ENCODE results near the gene CSNK1G2.

DNA sequence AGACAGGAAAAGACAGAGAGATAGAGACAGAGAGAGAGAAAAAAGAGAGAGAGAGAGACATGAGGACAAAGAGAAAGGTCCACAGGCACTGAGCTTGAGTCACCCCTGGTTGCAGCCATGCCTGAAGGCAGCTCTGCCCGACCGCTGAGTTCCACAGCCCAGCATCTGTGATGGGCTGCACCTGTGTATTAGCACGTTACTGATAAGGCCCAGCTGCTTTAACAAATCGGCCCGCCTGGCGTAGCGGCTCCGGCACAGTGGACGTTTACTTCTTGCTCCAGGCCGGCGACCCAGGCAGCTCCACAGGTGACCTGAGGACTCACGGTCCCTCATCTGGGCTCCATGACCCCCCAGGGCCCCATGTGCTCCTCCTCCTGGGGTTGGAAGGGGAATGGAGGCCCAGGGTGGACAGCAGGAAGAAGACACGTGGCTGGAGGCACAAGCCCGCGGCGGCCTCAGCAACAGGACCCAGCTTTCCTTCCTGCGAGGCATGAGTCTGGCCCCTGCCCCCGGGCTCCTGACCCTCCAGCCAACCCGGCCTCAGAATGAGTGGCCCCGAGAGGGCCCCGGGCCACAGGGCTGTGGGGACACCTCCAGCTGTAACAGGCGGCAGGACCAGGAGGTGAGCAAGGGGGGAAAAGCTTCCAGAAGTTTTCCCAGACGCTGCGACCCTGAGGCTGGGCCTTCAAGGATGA, 3.9 kb upstream of the CSNK1G2 start:
- no peak for TF ChIP-seq CTBP1 (IDR thresholded peaks at IDR 0.05; ENCODE audit: borderline replicate concordance)
- TF ChIP-seq NFRKB (IDR thresholded peaks at IDR 0.05), result no peak
- no peak for TF ChIP-seq SUZ12 (IDR thresholded peaks at IDR 0.05)
- no peak for TF ChIP-seq FOXK2 (IDR thresholded peaks at IDR 0.05)
- TF ChIP-seq BHLHE40 (IDR thresholded peaks at IDR 0.05; ENCODE audit: borderline replicate concordance), result no peak
- TF ChIP-seq SP1 (IDR thresholded peaks at IDR 0.05), result no peak
